ENCODE measurements around the gene MYO1D. TPM values are rescaled to one million over a fixed set of nuclear protein-coding genes. Genes with fewer than 3 reads are reported as not detected.

Gene MYO1D
- total and polyA plus RNA-seq, 2 of the 13 experiments (the other 11 are each of a cell fraction or from before 2014, with no cell fraction given) = 13.2 to 17.3 TPM

GRCh38 chr17:32593003-32593402 lies 283.9 kb downstream of the MYO1D start:
- no CpG with 5 or more reads among the region's 1 CpG for WGBS (ENCODE audit: low lambda C conversion rate)
- FAIRE-seq (no peak), ATAC-seq (no peak), DNase-seq (ENCODE audit: low spot score) (no peak)
- ChIA-PET POLR2A (no interaction called here), CTCF (ENCODE audit: low intra/inter-chr PET ratio, low total read pairs) (no interaction called here)
- Histone ChIP-seq H3K9me3 (ENCODE audit: low read length) (no peaks in the 10 kb centered on the region), H3K4me2 (ENCODE audit: low read depth, low read length) (no peak overlapping the region), H3K4me1 (ENCODE audit: insufficient read depth, low read length) (no peaks in the 10 kb centered on the region), H4K20me1 (ENCODE audit: insufficient read depth, low read length) (no peaks in the 10 kb centered on the region), H2AFZ (ENCODE audit: low read length) (no peak overlapping the region), H3K27ac (ENCODE audit: extremely low read length, insufficient read depth, low read length) (no peak overlapping the region), H3K4me3 (replicated peaks in 1 of 3; ENCODE audit: insufficient read depth in 1 of 3, low read depth in 2 of 3, low read length in 3 of 3) (no peak overlapping the region), H3K79me2 (ENCODE audit: insufficient read depth, low read length) (no peaks in the 10 kb centered on the region), H3K27me3 (ENCODE audit: control insufficient read depth in 1 of 2, insufficient read depth in 2 of 2, low read length in 2 of 2) (no peaks in the 10 kb centered on the region), H3K36me3 (replicated peaks in 1 of 2; ENCODE audit: control insufficient read depth in 1 of 2, insufficient read depth in 2 of 2, low read length in 2 of 2) (no peaks in the 10 kb centered on the region), H3K9ac (ENCODE audit: insufficient read depth, low read depth, low read length) (no peak overlapping the region)
- BruUV-seq (replicated peaks) = no TSS peak
- intact Hi-C loops (cut with micrococcal nuclease; ENCODE audit: unreplicated experiment) (no loop called here), in situ Hi-C loops (cut with HindIII; ENCODE audit: extremely low pct_ligation_motif_present, low pct_unique_long_range_greater_than_20kb) (no loop called here)
- no peak for TF ChIP-seq HBP1 (CRISPR knock-in tag; IDR thresholded peaks at IDR 0.05; ENCODE audit: low read depth)
- no peak for TF ChIP-seq STAT5B (CRISPR knock-in tag; IDR thresholded peaks at IDR 0.05)
- TF ChIP-seq ZNF329 (CRISPR knock-in tag; IDR thresholded peaks at IDR 0.05; ENCODE audit: low read depth) = no peak
- no peak for TF ChIP-seq MTA3 (CRISPR knock-in tag; IDR thresholded peaks at IDR 0.05)
- no peak for TF ChIP-seq ZNF678 (CRISPR knock-in tag; IDR thresholded peaks at IDR 0.05)
- TF ChIP-seq KAT2B (IDR thresholded peaks at IDR 0.05; ENCODE audit: borderline replicate concordance, low read depth, low read length) = no peak
- TF ChIP-seq, protein P1, sequence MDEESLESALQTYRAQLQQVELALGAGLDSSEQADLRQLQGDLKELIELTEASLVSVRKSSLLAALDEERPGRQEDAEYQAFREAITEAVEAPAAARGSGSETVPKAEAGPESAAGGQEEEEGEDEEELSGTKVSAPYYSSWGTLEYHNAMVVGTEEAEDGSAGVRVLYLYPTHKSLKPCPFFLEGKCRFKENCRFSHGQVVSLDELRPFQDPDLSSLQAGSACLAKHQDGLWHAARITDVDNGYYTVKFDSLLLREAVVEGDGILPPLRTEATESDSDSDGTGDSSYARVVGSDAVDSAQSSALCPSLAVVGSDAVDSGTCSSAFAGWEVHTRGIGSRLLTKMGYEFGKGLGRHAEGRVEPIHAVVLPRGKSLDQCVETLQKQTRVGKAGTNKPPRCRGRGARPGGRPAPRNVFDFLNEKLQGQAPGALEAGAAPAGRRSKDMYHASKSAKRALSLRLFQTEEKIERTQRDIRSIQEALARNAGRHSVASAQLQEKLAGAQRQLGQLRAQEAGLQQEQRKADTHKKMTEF (CRISPR knock-in tag; IDR thresholded peaks at IDR 0.05) = no peak
- no peak for TF ChIP-seq ATAD3A (CRISPR knock-in tag; IDR thresholded peaks at IDR 0.05)
- TF ChIP-seq ZBTB33 (CRISPR knock-in tag; IDR thresholded peaks at IDR 0.05) = no peak
- TF ChIP-seq CBX5 (CRISPR knock-in tag; IDR thresholded peaks at IDR 0.05; ENCODE audit: borderline replicate concordance) = no peak
- no peak for TF ChIP-seq NAIF1 (CRISPR knock-in tag; IDR thresholded peaks at IDR 0.05; ENCODE audit: borderline replicate concordance)
- TF ChIP-seq SOX13 (IDR thresholded peaks at IDR 0.05) = no peak
- TF ChIP-seq SOX13 (CRISPR knock-in tag; conservative IDR thresholded peaks at IDR 0.05 in 1 of 2, IDR thresholded peaks at IDR 0.05 in 1 of 2) = no peak
- TF ChIP-seq, protein P2, sequence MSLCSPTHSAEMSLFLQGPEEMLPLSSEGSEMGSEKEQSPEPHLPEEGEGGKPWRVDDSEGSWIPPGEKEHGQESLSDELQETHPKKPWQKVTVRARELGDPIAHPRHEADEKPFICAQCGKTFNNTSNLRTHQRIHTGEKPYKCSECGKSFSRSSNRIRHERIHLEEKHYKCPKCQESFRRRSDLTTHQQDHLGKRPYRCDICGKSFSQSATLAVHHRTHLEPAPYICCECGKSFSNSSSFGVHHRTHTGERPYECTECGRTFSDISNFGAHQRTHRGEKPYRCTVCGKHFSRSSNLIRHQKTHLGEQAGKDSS (CRISPR knock-in tag; IDR thresholded peaks at IDR 0.05; ENCODE audit: borderline replicate concordance, low read depth) = no peak
- no peak for TF ChIP-seq FIP1L1 (IDR thresholded peaks at IDR 0.05; ENCODE audit: borderline replicate concordance, insufficient read depth, low read depth, low read length)
- TF ChIP-seq MAZ (IDR thresholded peaks at IDR 0.05; ENCODE audit: borderline replicate concordance, low read depth, low read length) = no peak
- TF ChIP-seq MAZ (CRISPR knock-in tag; IDR thresholded peaks at IDR 0.05; ENCODE audit: low read depth) = no peak
- TF ChIP-seq TMF1 (CRISPR knock-in tag; IDR thresholded peaks at IDR 0.05; ENCODE audit: low read depth) = no peak
- no peak for TF ChIP-seq TFDP1 (CRISPR knock-in tag; IDR thresholded peaks at IDR 0.05; ENCODE audit: borderline replicate concordance)
- TF ChIP-seq STAG1 (CRISPR knock-in tag; IDR thresholded peaks at IDR 0.05) = no peak

All from HepG2 (cell line).